ENCODE data around the gene TMEM61. TPM values are rescaled to one million over a fixed set of nuclear protein-coding genes. Genes with fewer than 3 reads are reported as not detected.

The TMEM61 gene
- total RNA-seq, 4 donors from 2014 or later: 1.7 to 6.3 (median 4.1) TPM

- Histone ChIP-seq H3K36me3 (no peaks in the 10 kb centered on the region), H3K27me3 (peaks cover 2% of the 10 kb centered on the region), H3K4me3 (no peak overlapping the region), H3K4me1 (peaks cover 2% of the 10 kb centered on the region), H3K9me3 (no peaks in the 10 kb centered on the region), H3K27ac (no peak overlapping the region)
- peak in 1 of 2 donors; percentile 45 for DNase-seq (ENCODE audit: low spot score in 2 of 2)
- WGBS: 93% methylated on average over 6 of the region's 15 CpGs
- TF ChIP-seq CTCF (IDR thresholded peaks at IDR 0.05): no peak
- no peak for TF ChIP-seq POLR2A (IDR thresholded peaks at IDR 0.05)
- TF ChIP-seq EP300 (IDR thresholded peaks at IDR 0.05): no peak
- no peak for TF ChIP-seq POLR2AphosphoS5 (IDR thresholded peaks at IDR 0.05)
These were observed 5.6 kb downstream of the TMEM61 start for GRCh38 chr1:54986025-54986424.

GRCh38 chr1:54986533-54986932 is 6.1 kb downstream of the TMEM61 start:
- H3K36me3 ChIP-seq: no peaks in the 10 kb centered on the region
- H3K27me3 ChIP-seq: no peaks in the 10 kb centered on the region
- no peak overlapping the region for H3K4me3 ChIP-seq
- no peaks in the 10 kb centered on the region for H3K9me3 ChIP-seq
- no peak overlapping the region for H3K27ac ChIP-seq
- WGBS: 96% methylated on average over 3 of the region's 3 CpGs
- no peaks in the 10 kb centered on the region for H3K4me1 ChIP-seq
- no peak for DNase-seq (ENCODE audit: low spot score in 2 of 2)
- TF ChIP-seq POLR2A (IDR thresholded peaks at IDR 0.05): no peak
- TF ChIP-seq EP300 (IDR thresholded peaks at IDR 0.05): no peak
- TF ChIP-seq POLR2AphosphoS5 (IDR thresholded peaks at IDR 0.05): no peak
- TF ChIP-seq CTCF (IDR thresholded peaks at IDR 0.05): no peak

GRCh38 chr1:54987427-54987826 is 7.0 kb downstream of the TMEM61 start:
- TF ChIP-seq CTCF (IDR thresholded peaks at IDR 0.05) (no peak), EP300 (IDR thresholded peaks at IDR 0.05) (no peak), POLR2A (IDR thresholded peaks at IDR 0.05) (no peak), POLR2AphosphoS5 (IDR thresholded peaks at IDR 0.05) (no peak)
- DNase-seq (ENCODE audit: low spot score in 2 of 2): no peak
- H3K27me3 ChIP-seq: no peaks in the 10 kb centered on the region

GRCh38 chr1:54987919-54988705 is 7.7 kb downstream of the TMEM61 start:
- no peak overlapping the region for H3K27ac ChIP-seq
- no peaks in the 10 kb centered on the region for H3K9me3 ChIP-seq
- no peaks in the 10 kb centered on the region for H3K4me1 ChIP-seq
- no peaks in the 10 kb centered on the region for H3K27me3 ChIP-seq
- H3K36me3 ChIP-seq: no peaks in the 10 kb centered on the region
- no peak overlapping the region for H3K4me3 ChIP-seq
- no peak for TF ChIP-seq CTCF (IDR thresholded peaks at IDR 0.05)
- WGBS: 75% methylated on average over 4 of the region's 8 CpGs
- no peak for DNase-seq (ENCODE audit: low spot score in 2 of 2)

More at GRCh38 chr1:54987427-54987826, 7.0 kb downstream of the TMEM61 start:
- Histone ChIP-seq H3K9me3 (no peaks in the 10 kb centered on the region), H3K36me3 (no peaks in the 10 kb centered on the region), H3K4me1 (no peaks in the 10 kb centered on the region), H3K27ac (no peak overlapping the region), H3K4me3 (no peak overlapping the region)
- 88% methylated on average over 2 of the region's 2 CpGs for WGBS

GRCh38 chr1:54988975-54989374 is 8.5 kb downstream of the TMEM61 start:
- Histone ChIP-seq H3K27ac (no peak overlapping the region), H3K4me3 (no peak overlapping the region), H3K27me3 (no peaks in the 10 kb centered on the region), H3K36me3 (no peaks in the 10 kb centered on the region), H3K4me1 (no peaks in the 10 kb centered on the region), H3K9me3 (no peaks in the 10 kb centered on the region)
- DNase-seq (ENCODE audit: low spot score in 2 of 2): no peak
- TF ChIP-seq CTCF (IDR thresholded peaks at IDR 0.05) (no peak), EP300 (IDR thresholded peaks at IDR 0.05) (no peak), POLR2A (IDR thresholded peaks at IDR 0.05) (no peak), POLR2AphosphoS5 (IDR thresholded peaks at IDR 0.05) (no peak)
- WGBS: 97% methylated on average over 4 of the region's 4 CpGs
